Nephron progenitor cell (in vitro differentiated cells): ENCODE data around the gene CLDN4.

ENCODE experiments used
- DNase-seq: peaks from one replicate; pipeline ENCODE4 v3.0.0; 2021
- H3K27ac Mint-ChIP-seq: 2 replicates; pipeline ENCODE4 v1.8.0; 2021; ENCODE audit warnings: mild to moderate bottlenecking, moderate library complexity, mixed read lengths
- H3K27me3 Mint-ChIP-seq: 2 replicates; pipeline ENCODE4 v1.8.0; 2021; ENCODE audit warnings: mild to moderate bottlenecking, low read depth, mixed read lengths; ENCODE audit not compliant: poor library complexity
- H3K36me3 Mint-ChIP-seq: 2 replicates; pipeline ENCODE4 v1.8.0; 2021; ENCODE audit warnings: low read depth, mixed read lengths
- H3K4me1 Mint-ChIP-seq: 2 replicates; pipeline ENCODE4 v1.8.0; 2021; ENCODE audit warnings: mixed read lengths
- H3K4me3 Mint-ChIP-seq: 2 replicates; pipeline ENCODE4 v1.8.0; 2021; ENCODE audit warnings: mild to moderate bottlenecking, moderate library complexity, mixed read lengths
- H3K9me3 Mint-ChIP-seq: 2 replicates; pipeline ENCODE4 v1.8.0; 2021; ENCODE audit warnings: mild to moderate bottlenecking, moderate library complexity, mixed read lengths
- TF ChIP-seq, protein P1 (sequence below): fragments of 200-600 bp; sonication (generic); IDR thresholded peaks from 2 replicates; pipeline ENCODE4 v1.5.0; 2021; ENCODE audit warnings: antibody characterized with exemption

Gene CLDN4

GRCh38 chr7:73828972-73829371, 1.8 kb upstream of the CLDN4 start:
- no peaks in the 10 kb centered on the region for H3K9me3 Mint-ChIP-seq
- peaks cover 83% of the 10 kb centered on the region for H3K4me1 Mint-ChIP-seq
- H3K4me3 Mint-ChIP-seq: peak overlapping the region; percentile 50
- DNase-seq: no peak
- TF ChIP-seq, protein P1, sequence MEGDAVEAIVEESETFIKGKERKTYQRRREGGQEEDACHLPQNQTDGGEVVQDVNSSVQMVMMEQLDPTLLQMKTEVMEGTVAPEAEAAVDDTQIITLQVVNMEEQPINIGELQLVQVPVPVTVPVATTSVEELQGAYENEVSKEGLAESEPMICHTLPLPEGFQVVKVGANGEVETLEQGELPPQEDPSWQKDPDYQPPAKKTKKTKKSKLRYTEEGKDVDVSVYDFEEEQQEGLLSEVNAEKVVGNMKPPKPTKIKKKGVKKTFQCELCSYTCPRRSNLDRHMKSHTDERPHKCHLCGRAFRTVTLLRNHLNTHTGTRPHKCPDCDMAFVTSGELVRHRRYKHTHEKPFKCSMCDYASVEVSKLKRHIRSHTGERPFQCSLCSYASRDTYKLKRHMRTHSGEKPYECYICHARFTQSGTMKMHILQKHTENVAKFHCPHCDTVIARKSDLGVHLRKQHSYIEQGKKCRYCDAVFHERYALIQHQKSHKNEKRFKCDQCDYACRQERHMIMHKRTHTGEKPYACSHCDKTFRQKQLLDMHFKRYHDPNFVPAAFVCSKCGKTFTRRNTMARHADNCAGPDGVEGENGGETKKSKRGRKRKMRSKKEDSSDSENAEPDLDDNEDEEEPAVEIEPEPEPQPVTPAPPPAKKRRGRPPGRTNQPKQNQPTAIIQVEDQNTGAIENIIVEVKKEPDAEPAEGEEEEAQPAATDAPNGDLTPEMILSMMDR: no peak
- H3K27me3 Mint-ChIP-seq: peaks cover 16% of the 10 kb centered on the region
- no peaks in the 10 kb centered on the region for H3K36me3 Mint-ChIP-seq
- H3K27ac Mint-ChIP-seq: no peak overlapping the region

DNA sequence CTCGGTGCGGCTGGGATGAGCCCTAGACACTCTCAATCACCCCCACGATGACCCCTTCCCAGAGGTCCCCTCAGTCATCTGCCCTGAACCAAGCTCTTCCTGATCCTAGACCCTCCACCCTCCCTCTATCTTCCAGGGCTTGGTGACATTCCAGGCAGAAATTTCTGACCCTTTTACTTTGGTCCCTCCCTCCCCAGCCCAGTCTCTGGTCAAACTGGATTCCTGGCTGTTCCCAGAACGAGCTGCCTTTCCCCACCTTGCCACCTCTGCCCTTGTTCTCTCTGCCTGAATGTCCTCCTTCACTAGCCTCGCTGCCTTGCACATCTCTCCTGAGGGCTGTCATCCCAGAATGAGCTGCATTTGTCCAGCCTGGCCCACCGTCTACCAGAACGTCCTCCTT, 1.3 kb upstream of the CLDN4 start:
- TF ChIP-seq, protein P1: no peak
- Mint-ChIP-seq H3K4me3 (peak overlapping the region; percentile 71), H3K36me3 (no peaks in the 10 kb centered on the region), H3K9me3 (peaks cover 3% of the 10 kb centered on the region), H3K27me3 (peaks cover 16% of the 10 kb centered on the region), H3K4me1 (peaks cover 79% of the 10 kb centered on the region), H3K27ac (peak overlapping the region; percentile 90)
- DNase-seq: no peak

DNA sequence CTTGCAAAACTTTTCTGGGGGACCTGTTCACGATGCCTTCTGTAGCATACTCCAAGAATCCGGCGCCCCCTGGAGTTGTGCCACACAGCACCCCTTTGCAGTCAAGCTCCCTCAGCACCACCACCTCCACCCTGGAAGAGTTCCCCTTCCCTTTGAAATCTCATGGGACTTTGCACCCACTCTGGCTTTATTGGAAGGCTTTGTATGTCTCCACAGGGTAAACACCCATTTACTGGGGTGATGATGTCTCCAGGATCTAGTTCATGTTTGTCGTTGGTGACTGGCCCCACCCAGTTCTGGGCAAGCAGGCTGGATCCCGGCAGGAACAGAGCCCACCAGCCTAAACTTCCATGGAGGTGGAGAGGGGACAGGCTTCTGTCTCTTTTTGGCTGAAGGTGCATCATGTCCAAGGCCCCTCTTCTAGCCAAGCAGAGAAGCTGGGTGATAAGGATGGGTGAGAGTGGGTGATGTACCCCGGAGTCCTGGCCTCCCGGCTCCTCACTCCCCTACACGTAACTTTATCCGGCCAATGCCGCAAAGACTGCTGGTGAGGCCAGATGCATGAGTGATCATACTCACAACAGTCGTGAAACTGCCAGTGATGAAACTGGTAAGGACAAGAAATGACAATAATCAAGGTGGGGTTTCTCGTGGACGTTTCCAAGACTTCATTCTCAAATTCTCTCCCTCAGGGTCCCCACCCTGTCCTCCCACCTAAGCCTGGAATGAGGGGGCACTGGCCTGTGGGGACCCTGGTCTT, 695 bp upstream of the CLDN4 start:
- TF ChIP-seq, protein P1: no peak
- Mint-ChIP-seq H3K9me3 (peaks cover 4% of the 10 kb centered on the region), H3K4me3 (peak overlapping the region; percentile 71), H3K4me1 (peaks cover 73% of the 10 kb centered on the region), H3K27me3 (peaks cover 16% of the 10 kb centered on the region), H3K36me3 (no peaks in the 10 kb centered on the region), H3K27ac (peak overlapping the region; percentile 90)
- no peak for DNase-seq

DNA sequence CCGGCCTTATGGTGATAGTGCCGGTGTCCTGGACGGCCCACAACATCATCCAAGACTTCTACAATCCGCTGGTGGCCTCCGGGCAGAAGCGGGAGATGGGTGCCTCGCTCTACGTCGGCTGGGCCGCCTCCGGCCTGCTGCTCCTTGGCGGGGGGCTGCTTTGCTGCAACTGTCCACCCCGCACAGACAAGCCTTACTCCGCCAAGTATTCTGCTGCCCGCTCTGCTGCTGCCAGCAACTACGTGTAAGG, 713 bp downstream of the CLDN4 start:
- Mint-ChIP-seq H3K27me3 (peaks cover 14% of the 10 kb centered on the region), H3K4me1 (peaks cover 71% of the 10 kb centered on the region), H3K27ac (peak overlapping the region; percentile 68), H3K36me3 (no peaks in the 10 kb centered on the region), H3K4me3 (peak overlapping the region; percentile 71), H3K9me3 (peaks cover 4% of the 10 kb centered on the region)
- DNase-seq: no peak
- TF ChIP-seq, protein P1: no peak

GRCh38 chr7:73831834-73832651, 1.2 kb downstream of the CLDN4 start:
- TF ChIP-seq, protein P1: no peak
- Mint-ChIP-seq H3K4me1 (peaks cover 66% of the 10 kb centered on the region), H3K27me3 (peaks cover 10% of the 10 kb centered on the region), H3K9me3 (peaks cover 4% of the 10 kb centered on the region), H3K36me3 (no peaks in the 10 kb centered on the region), H3K27ac (peak overlapping the region; percentile 68), H3K4me3 (peak overlapping the region; percentile 71)
- DNase-seq: peak; percentile 36
